ENCODE measurements around the gene HDAC4.

The HDAC4 gene

GRCh38 chr2:239139566-239139965 is 261.3 kb downstream of the HDAC4 start:
- H3K36me3 ChIP-seq (ENCODE audit: insufficient read depth, insufficient read length, low read length) = peaks cover 41% of the 10 kb centered on the region
- no peak for TF ChIP-seq SUZ12 (IDR thresholded peaks at IDR 0.05; ENCODE audit: extremely low read depth, insufficient read depth, insufficient read length)
- no peak for TF ChIP-seq YY1 (IDR thresholded peaks at IDR 0.05; ENCODE audit: insufficient read depth, insufficient read length)
- TF ChIP-seq ZNF274 (IDR thresholded peaks at IDR 0.05; ENCODE audit: low read depth, low read length) = no peak

GRCh38 chr2:239139101-239139500 is 261.7 kb downstream of the HDAC4 start:
- Histone ChIP-seq H3K27me3 (ENCODE audit: insufficient read depth, insufficient read length) (no peaks in the 10 kb centered on the region), H3K36me3 (ENCODE audit: insufficient read depth, insufficient read length, low read length) (peaks cover 40% of the 10 kb centered on the region), H3K9me3 (ENCODE audit: insufficient read depth, low read length) (no peaks in the 10 kb centered on the region), H3K9ac (ENCODE audit: insufficient read length, low read depth) (no peak overlapping the region), H3K4me3 (ENCODE audit: insufficient read length, low read depth) (no peak overlapping the region), H3K4me1 (ENCODE audit: insufficient read depth, insufficient read length) (peaks cover 2% of the 10 kb centered on the region)
- DNase-seq (ENCODE audit: low read depth, low spot score) = no peak
- TF ChIP-seq SUZ12 (IDR thresholded peaks at IDR 0.05; ENCODE audit: extremely low read depth, insufficient read depth, insufficient read length) (no peak), ZNF274 (IDR thresholded peaks at IDR 0.05; ENCODE audit: low read depth, low read length) (no peak), YY1 (IDR thresholded peaks at IDR 0.05; ENCODE audit: insufficient read depth, insufficient read length) (no peak)

More at GRCh38 chr2:239139566-239139965, 261.3 kb downstream of the HDAC4 start:
- DNase-seq (ENCODE audit: low read depth, low spot score) = no peak
- peaks cover 4% of the 10 kb centered on the region for H3K4me1 ChIP-seq (ENCODE audit: insufficient read depth, insufficient read length)
- H3K27me3 ChIP-seq (ENCODE audit: insufficient read depth, insufficient read length) = no peaks in the 10 kb centered on the region
- no peak overlapping the region for H3K4me3 ChIP-seq (ENCODE audit: insufficient read length, low read depth)
- H3K9ac ChIP-seq (ENCODE audit: insufficient read length, low read depth) = no peak overlapping the region
- no peaks in the 10 kb centered on the region for H3K9me3 ChIP-seq (ENCODE audit: insufficient read depth, low read length)

GRCh38 chr2:239138610-239139009 is 262.2 kb downstream of the HDAC4 start:
- no peak for TF ChIP-seq SUZ12 (IDR thresholded peaks at IDR 0.05; ENCODE audit: extremely low read depth, insufficient read depth, insufficient read length)
- TF ChIP-seq YY1 (IDR thresholded peaks at IDR 0.05; ENCODE audit: insufficient read depth, insufficient read length) = no peak
- TF ChIP-seq ZNF274 (IDR thresholded peaks at IDR 0.05; ENCODE audit: low read depth, low read length) = no peak
- H3K9ac ChIP-seq (ENCODE audit: insufficient read length, low read depth) = no peak overlapping the region
- no peak for DNase-seq (ENCODE audit: low read depth, low spot score)
- H3K4me3 ChIP-seq (ENCODE audit: insufficient read length, low read depth) = no peak overlapping the region
- no peaks in the 10 kb centered on the region for H3K4me1 ChIP-seq (ENCODE audit: insufficient read depth, insufficient read length)
- peaks cover 44% of the 10 kb centered on the region for H3K36me3 ChIP-seq (ENCODE audit: insufficient read depth, insufficient read length, low read length)
- H3K9me3 ChIP-seq (ENCODE audit: insufficient read depth, low read length) = no peaks in the 10 kb centered on the region
- H3K27me3 ChIP-seq (ENCODE audit: insufficient read depth, insufficient read length) = no peaks in the 10 kb centered on the region

- no peaks in the 10 kb centered on the region for H3K9me3 ChIP-seq (ENCODE audit: insufficient read depth, low read length)
- H3K4me3 ChIP-seq (ENCODE audit: insufficient read length, low read depth) = no peak overlapping the region
- H3K27me3 ChIP-seq (ENCODE audit: insufficient read depth, insufficient read length) = no peaks in the 10 kb centered on the region
- no peaks in the 10 kb centered on the region for H3K4me1 ChIP-seq (ENCODE audit: insufficient read depth, insufficient read length)
- no peak overlapping the region for H3K9ac ChIP-seq (ENCODE audit: insufficient read length, low read depth)
- H3K36me3 ChIP-seq (ENCODE audit: insufficient read depth, insufficient read length, low read length) = peaks cover 47% of the 10 kb centered on the region
- no peak for DNase-seq (ENCODE audit: low read depth, low spot score)
- TF ChIP-seq SUZ12 (IDR thresholded peaks at IDR 0.05; ENCODE audit: extremely low read depth, insufficient read depth, insufficient read length) = no peak
- TF ChIP-seq ZNF274 (IDR thresholded peaks at IDR 0.05; ENCODE audit: low read depth, low read length) = no peak
- no peak for TF ChIP-seq YY1 (IDR thresholded peaks at IDR 0.05; ENCODE audit: insufficient read depth, insufficient read length)
Measured at GRCh38 chr2:239137898-239138283, 262.9 kb downstream of the HDAC4 start.

- TF ChIP-seq YY1 (IDR thresholded peaks at IDR 0.05; ENCODE audit: insufficient read depth, insufficient read length) = no peak
- no peak for TF ChIP-seq SUZ12 (IDR thresholded peaks at IDR 0.05; ENCODE audit: extremely low read depth, insufficient read depth, insufficient read length)
- no peak for TF ChIP-seq ZNF274 (IDR thresholded peaks at IDR 0.05; ENCODE audit: low read depth, low read length)
- no peak overlapping the region for H3K4me3 ChIP-seq (ENCODE audit: insufficient read length, low read depth)
Measured at GRCh38 chr2:239137165-239137897, 263.5 kb downstream of the HDAC4 start.

GRCh38 chr2:239136762-239137161 is 264.1 kb downstream of the HDAC4 start:
- H3K36me3 ChIP-seq (ENCODE audit: insufficient read depth, insufficient read length, low read length) = peaks cover 54% of the 10 kb centered on the region
- H3K4me1 ChIP-seq (ENCODE audit: insufficient read depth, insufficient read length) = no peaks in the 10 kb centered on the region
- H3K9me3 ChIP-seq (ENCODE audit: insufficient read depth, low read length) = no peaks in the 10 kb centered on the region
- H3K4me3 ChIP-seq (ENCODE audit: insufficient read length, low read depth) = no peak overlapping the region
- H3K9ac ChIP-seq (ENCODE audit: insufficient read length, low read depth) = no peak overlapping the region
- no peak for DNase-seq (ENCODE audit: low read depth, low spot score)
- no peak for TF ChIP-seq ZNF274 (IDR thresholded peaks at IDR 0.05; ENCODE audit: low read depth, low read length)
- TF ChIP-seq SUZ12 (IDR thresholded peaks at IDR 0.05; ENCODE audit: extremely low read depth, insufficient read depth, insufficient read length) = no peak
- no peak for TF ChIP-seq YY1 (IDR thresholded peaks at IDR 0.05; ENCODE audit: insufficient read depth, insufficient read length)
- H3K27me3 ChIP-seq (ENCODE audit: insufficient read depth, insufficient read length) = no peaks in the 10 kb centered on the region

More at GRCh38 chr2:239137165-239137897, 263.5 kb downstream of the HDAC4 start:
- Histone ChIP-seq H3K9me3 (ENCODE audit: insufficient read depth, low read length) (no peaks in the 10 kb centered on the region), H3K27me3 (ENCODE audit: insufficient read depth, insufficient read length) (no peaks in the 10 kb centered on the region), H3K9ac (ENCODE audit: insufficient read length, low read depth) (no peak overlapping the region), H3K4me1 (ENCODE audit: insufficient read depth, insufficient read length) (no peaks in the 10 kb centered on the region), H3K36me3 (ENCODE audit: insufficient read depth, insufficient read length, low read length) (peaks cover 49% of the 10 kb centered on the region)
- no peak for DNase-seq (ENCODE audit: low read depth, low spot score)

GRCh38 chr2:239136203-239136602 is 264.6 kb downstream of the HDAC4 start:
- Histone ChIP-seq H3K36me3 (ENCODE audit: insufficient read depth, insufficient read length, low read length) (peaks cover 57% of the 10 kb centered on the region), H3K9ac (ENCODE audit: insufficient read length, low read depth) (no peak overlapping the region), H3K27me3 (ENCODE audit: insufficient read depth, insufficient read length) (no peaks in the 10 kb centered on the region), H3K4me3 (ENCODE audit: insufficient read length, low read depth) (no peak overlapping the region), H3K9me3 (ENCODE audit: insufficient read depth, low read length) (no peaks in the 10 kb centered on the region), H3K4me1 (ENCODE audit: insufficient read depth, insufficient read length) (no peaks in the 10 kb centered on the region)
- TF ChIP-seq ZNF274 (IDR thresholded peaks at IDR 0.05; ENCODE audit: low read depth, low read length) = no peak
- TF ChIP-seq YY1 (IDR thresholded peaks at IDR 0.05; ENCODE audit: insufficient read depth, insufficient read length) = no peak
- TF ChIP-seq SUZ12 (IDR thresholded peaks at IDR 0.05; ENCODE audit: extremely low read depth, insufficient read depth, insufficient read length) = no peak
- no peak for DNase-seq (ENCODE audit: low read depth, low spot score)
